ENCODE measurements around the gene WDR90. TPM values are rescaled to one million over a fixed set of nuclear protein-coding genes. Genes with fewer than 3 reads are reported as not detected.

The WDR90 gene
- total and polyA plus RNA-seq, 2 of the 13 experiments (the other 11 are each of a cell fraction or from before 2014, with no cell fraction given), result 14.9 to 28.9 TPM

GRCh38 chr16:654034-654433, 4.9 kb downstream of the WDR90 start (continued):
- no peak for TF ChIP-seq ARHGAP35 (CRISPR knock-in tag; IDR thresholded peaks at IDR 0.05; ENCODE audit: borderline replicate concordance)
- no peak for TF ChIP-seq ZNF816 (CRISPR knock-in tag; IDR thresholded peaks at IDR 0.05; ENCODE audit: borderline replicate concordance)
- TF ChIP-seq ZNF562 (CRISPR knock-in tag; IDR thresholded peaks at IDR 0.05; ENCODE audit: borderline replicate concordance), result no peak
- TF ChIP-seq NFYC (CRISPR knock-in tag; IDR thresholded peaks at IDR 0.05), result no peak
- no peak for TF ChIP-seq GZF1 (CRISPR knock-in tag; IDR thresholded peaks at IDR 0.05)
- TF ChIP-seq ZNF446 (CRISPR knock-in tag; IDR thresholded peaks at IDR 0.05), result no peak
- TF ChIP-seq TMF1 (CRISPR knock-in tag; IDR thresholded peaks at IDR 0.05; ENCODE audit: low read depth), result no peak
- TF ChIP-seq, protein P1, sequence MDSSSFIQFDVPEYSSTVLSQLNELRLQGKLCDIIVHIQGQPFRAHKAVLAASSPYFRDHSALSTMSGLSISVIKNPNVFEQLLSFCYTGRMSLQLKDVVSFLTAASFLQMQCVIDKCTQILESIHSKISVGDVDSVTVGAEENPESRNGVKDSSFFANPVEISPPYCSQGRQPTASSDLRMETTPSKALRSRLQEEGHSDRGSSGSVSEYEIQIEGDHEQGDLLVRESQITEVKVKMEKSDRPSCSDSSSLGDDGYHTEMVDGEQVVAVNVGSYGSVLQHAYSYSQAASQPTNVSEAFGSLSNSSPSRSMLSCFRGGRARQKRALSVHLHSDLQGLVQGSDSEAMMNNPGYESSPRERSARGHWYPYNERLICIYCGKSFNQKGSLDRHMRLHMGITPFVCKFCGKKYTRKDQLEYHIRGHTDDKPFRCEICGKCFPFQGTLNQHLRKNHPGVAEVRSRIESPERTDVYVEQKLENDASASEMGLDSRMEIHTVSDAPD (CRISPR knock-in tag; IDR thresholded peaks at IDR 0.05), result no peak
- no peak for TF ChIP-seq STAT5B (CRISPR knock-in tag; IDR thresholded peaks at IDR 0.05)
- no peak for TF ChIP-seq ZNF839 (CRISPR knock-in tag; IDR thresholded peaks at IDR 0.05; ENCODE audit: borderline replicate concordance)
- TF ChIP-seq DNMT3B (CRISPR knock-in tag; conservative IDR thresholded peaks at IDR 0.05), result no peak
- TF ChIP-seq ZNF101 (CRISPR knock-in tag; IDR thresholded peaks at IDR 0.05; ENCODE audit: borderline replicate concordance, low read depth), result no peak
- no peak for TF ChIP-seq GATA4 (IDR thresholded peaks at IDR 0.05; ENCODE audit: borderline replicate concordance, low read depth)
- peak; percentile 66 for TF ChIP-seq SAP130 (CRISPR knock-in tag; IDR thresholded peaks at IDR 0.05; ENCODE audit: low read depth)
- TF ChIP-seq, protein P2, sequence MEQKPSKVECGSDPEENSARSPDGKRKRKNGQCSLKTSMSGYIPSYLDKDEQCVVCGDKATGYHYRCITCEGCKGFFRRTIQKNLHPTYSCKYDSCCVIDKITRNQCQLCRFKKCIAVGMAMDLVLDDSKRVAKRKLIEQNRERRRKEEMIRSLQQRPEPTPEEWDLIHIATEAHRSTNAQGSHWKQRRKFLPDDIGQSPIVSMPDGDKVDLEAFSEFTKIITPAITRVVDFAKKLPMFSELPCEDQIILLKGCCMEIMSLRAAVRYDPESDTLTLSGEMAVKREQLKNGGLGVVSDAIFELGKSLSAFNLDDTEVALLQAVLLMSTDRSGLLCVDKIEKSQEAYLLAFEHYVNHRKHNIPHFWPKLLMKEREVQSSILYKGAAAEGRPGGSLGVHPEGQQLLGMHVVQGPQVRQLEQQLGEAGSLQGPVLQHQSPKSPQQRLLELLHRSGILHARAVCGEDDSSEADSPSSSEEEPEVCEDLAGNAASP (CRISPR knock-in tag; IDR thresholded peaks at IDR 0.05; ENCODE audit: borderline replicate concordance), result 0 out of 2 replicates have a peak, but pooled peaks have one; percentile 29
- peak; percentile 19; the same call in 1 of the 2 replicates for TF ChIP-seq HMG20A (CRISPR knock-in tag; IDR thresholded peaks at IDR 0.05; ENCODE audit: borderline replicate concordance)
- TF ChIP-seq ETV5 (CRISPR knock-in tag; IDR thresholded peaks at IDR 0.05; ENCODE audit: borderline replicate concordance), result no peak
- TF ChIP-seq FIP1L1 (IDR thresholded peaks at IDR 0.05; ENCODE audit: borderline replicate concordance, insufficient read depth, low read depth, low read length), result no peak
- TF ChIP-seq CREB1 (IDR thresholded peaks at IDR 0.05), result no peak
- no peak for TF ChIP-seq CREB1 (CRISPR knock-in tag; IDR thresholded peaks at IDR 0.05)
- TF ChIP-seq ZGPAT (CRISPR knock-in tag; IDR thresholded peaks at IDR 0.05), result 0 out of 2 replicates have a peak, but pooled peaks have one; percentile 37
- TF ChIP-seq KLF13 (CRISPR knock-in tag; IDR thresholded peaks at IDR 0.05), result no peak
- TF ChIP-seq HDAC1 (CRISPR knock-in tag; IDR thresholded peaks at IDR 0.05), result peak; percentile 20; the same call in 1 of the 2 replicates
- TF ChIP-seq, protein P3, sequence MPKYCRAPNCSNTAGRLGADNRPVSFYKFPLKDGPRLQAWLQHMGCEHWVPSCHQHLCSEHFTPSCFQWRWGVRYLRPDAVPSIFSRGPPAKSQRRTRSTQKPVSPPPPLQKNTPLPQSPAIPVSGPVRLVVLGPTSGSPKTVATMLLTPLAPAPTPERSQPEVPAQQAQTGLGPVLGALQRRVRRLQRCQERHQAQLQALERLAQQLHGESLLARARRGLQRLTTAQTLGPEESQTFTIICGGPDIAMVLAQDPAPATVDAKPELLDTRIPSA (CRISPR knock-in tag; IDR thresholded peaks at IDR 0.05; ENCODE audit: borderline replicate concordance), result no peak
- 0 out of 2 replicates have a peak, but pooled peaks have one; percentile 23 for TF ChIP-seq SALL1 (CRISPR knock-in tag; IDR thresholded peaks at IDR 0.05)
- no peak for TF ChIP-seq ATAD3A (CRISPR knock-in tag; IDR thresholded peaks at IDR 0.05)
- no peak for TF ChIP-seq RNF2 (conservative IDR thresholded peaks at IDR 0.05; ENCODE audit: low read depth)
- no peak for TF ChIP-seq AKAP8 (CRISPR knock-in tag; IDR thresholded peaks at IDR 0.05)
